HCT116 (cell line): ENCODE results near the gene BRD3OS. TPM values are rescaled to one million over a fixed set of nuclear protein-coding genes. Genes with fewer than 3 reads are reported as not detected.

Experiments used
- ATAC-seq: fragments of 200-7000 bp; cut with Tn5 transposase; 2 replicates; pipeline ENCODE4 v1.9.1; 2020; ENCODE audit warnings: mild to moderate bottlenecking, moderate library complexity
- BruUV-seq: library from RNA; stranded (reverse); fragments of 400-500 nt; replicated peaks from 2 replicates; lab custom pipeline; 2021; lab: Mats Ljungman, UMichigan
- CTCF ChIA-PET: fragments of 300-600 bp; sonication (Branson Sonifier 250); formaldehyde crosslinking; loops from one replicate; lab custom pipeline; 2021; ENCODE audit warnings: antibody characterized with exemption; lab: Charles Lee
- POLR2A ChIA-PET: fragments of 300-600, 350-600 bp; sonication (Branson Sonifier 250); formaldehyde crosslinking; loops from one replicate; lab custom pipeline; 2021; ENCODE audit warnings: antibody characterized with exemption; lab: Charles Lee
- RAD21 ChIA-PET, 2 experiments: fragments of 300-600 bp; sonication (Branson Sonifier 250); formaldehyde crosslinking; loops; one replicate each; lab custom pipeline; 2023; ENCODE audit warnings: low total read pairs in 2 of 2; ENCODE audit not compliant: uncharacterized antibody in 2 of 2, unreplicated experiment in 2 of 2, low non-redundant PET in 1 of 2; lab: Charles Lee
- DNase-seq: peaks from one replicate; pipeline ENCODE4 v3.0.0-alpha.2; 2010; ENCODE audit warnings: low read depth, low spot score
- H2AFZ ChIP-seq: fragments of 200-600 bp; shearing (Covaris generic), sonication (generic); 2 replicates; pipeline ENCODE4 v1.6.1; 2017; ENCODE audit warnings: low read depth, mixed run types, mixed read lengths, antibody characterized with exemption, low read length; ENCODE audit not compliant: poor library complexity, severe bottlenecking
- H3K27ac ChIP-seq: 2 replicates; pipeline ENCODE4 v1.5.1; 2012; ENCODE audit warnings: low read depth, low read length
- H3K27me3 ChIP-seq: fragments of 200-600 bp; sonication (generic); 2 replicates; pipeline ENCODE4 v1.6.1; 2016; ENCODE audit warnings: mixed run types, low read length, mixed read lengths; ENCODE audit not compliant: insufficient read depth
- H3K36me3 ChIP-seq, 2 experiments: fragments of 200-500 bp in 1 of 2; fragments of 200-600 bp in 1 of 2; sonication (Bioruptor generic) in 1 of 2; sonication (generic) in 1 of 2; 2 replicates each; pipeline versions ENCODE4 v1.5.1 to v1.6.1; 2014 to 2016; ENCODE audit warnings: low read length in 2 of 2, inconsistent platforms in 1 of 2, mixed read lengths in 1 of 2, mixed run types in 1 of 2; ENCODE audit not compliant: insufficient read depth in 2 of 2, control insufficient read depth in 1 of 2
- H3K4me1 ChIP-seq, 2 experiments: fragments of 200-600 bp in 1 of 2; sonication (generic) in 1 of 2; 2 replicates each; pipeline versions ENCODE4 v1.5.1 to v1.6.1; 2012 to 2017; ENCODE audit warnings: low read length in 2 of 2, inconsistent platforms in 1 of 2, mild to moderate bottlenecking in 1 of 2, mixed read lengths in 1 of 2, mixed run types in 1 of 2, moderate library complexity in 1 of 2; ENCODE audit not compliant: insufficient read depth in 2 of 2, control insufficient read depth in 1 of 2
- H3K4me2 ChIP-seq: fragments of 200-600 bp; sonication (generic); 2 replicates; pipeline ENCODE4 v1.6.1; 2017; ENCODE audit warnings: mixed run types, low read length, mixed read lengths
- H3K4me3 ChIP-seq, 2 experiments: fragments of 200-600 bp in 1 of 2; sonication (generic) in 1 of 2; replicated peaks in 1 of 2; 2 replicates each; pipeline ENCODE4 v1.5.1; 2011 to 2016; ENCODE audit warnings: low read length in 2 of 2, control low read depth in 1 of 2, low read depth in 1 of 2, mild to moderate bottlenecking in 1 of 2, mixed read lengths in 1 of 2, mixed run types in 1 of 2
- H3K79me2 ChIP-seq: fragments of 200-600 bp; sonication (generic); 2 replicates; pipeline ENCODE4 v1.6.1; 2017; ENCODE audit warnings: mild to moderate bottlenecking, mixed run types, low read length, moderate library complexity, mixed read lengths; ENCODE audit not compliant: insufficient read depth
- H3K9ac ChIP-seq: fragments of 200-600 bp; sonication (generic); 2 replicates; pipeline ENCODE4 v1.6.1; 2016; ENCODE audit warnings: low read length, mixed read lengths
- H3K9me2 ChIP-seq: fragments of 200-600 bp; sonication (generic), shearing (Covaris generic); 2 replicates; pipeline ENCODE4 v1.6.1; 2017; ENCODE audit warnings: mixed run types, mild to moderate bottlenecking, moderate library complexity; ENCODE audit not compliant: insufficient read depth
- H3K9me3 ChIP-seq, 2 experiments: fragments of 200-500 bp in 1 of 2; fragments of 200-600 bp in 1 of 2; sonication (Bioruptor generic) in 1 of 2; sonication (generic) in 1 of 2; 2 replicates each; pipeline ENCODE4 v1.6.1; 2014 to 2017; ENCODE audit warnings: low read length in 2 of 2, mixed read lengths in 2 of 2, inconsistent platforms in 1 of 2, low read depth in 1 of 2, mild to moderate bottlenecking in 1 of 2, mixed run types in 1 of 2, moderate library complexity in 1 of 2; ENCODE audit not compliant: control insufficient read depth in 1 of 2, insufficient read depth in 1 of 2
- H4K20me1 ChIP-seq: fragments of 200-600 bp; sonication (generic), shearing (Covaris generic); 2 replicates; pipeline ENCODE4 v1.6.1; 2017; ENCODE audit warnings: mixed run types, mild to moderate bottlenecking, moderate library complexity; ENCODE audit not compliant: insufficient read depth
- CBX3 ChIP-seq: IDR thresholded peaks from 2 replicates; pipeline ENCODE4 v1.6.1; 2012; ENCODE audit warnings: low read depth
- ELF1 ChIP-seq: IDR thresholded peaks from 2 replicates; pipeline ENCODE4 v1.6.1; 2012; ENCODE audit warnings: low read depth, borderline replicate concordance
- EZH2phosphoT487 ChIP-seq: fragments of 200-600 bp; IDR thresholded peaks from 2 replicates; pipeline ENCODE4 v1.6.1; 2018; ENCODE audit warnings: antibody characterized with exemption, borderline replicate concordance
- POLR2A ChIP-seq: IDR thresholded peaks from 2 replicates; pipeline ENCODE4 v1.7.0; 2011; ENCODE audit warnings: borderline replicate concordance; ENCODE audit not compliant: insufficient read depth, insufficient read length; ENCODE audit errors: extremely low read depth
- POLR2AphosphoS5 ChIP-seq: IDR thresholded peaks from 2 replicates; pipeline ENCODE4 v1.6.1; 2011; ENCODE audit warnings: mild to moderate bottlenecking, low read depth, low read length, moderate library complexity
- REST ChIP-seq: IDR thresholded peaks from 2 replicates; pipeline ENCODE4 v1.6.1; 2012; ENCODE audit warnings: low read depth
- SIN3A ChIP-seq: IDR thresholded peaks from 2 replicates; pipeline ENCODE4 v1.6.1; 2012; ENCODE audit warnings: low read depth
- YY1 ChIP-seq: IDR thresholded peaks from 2 replicates; pipeline ENCODE4 v1.6.1; 2011; ENCODE audit warnings: low read length, low read depth, moderate library complexity, mild to moderate bottlenecking; ENCODE audit not compliant: insufficient replicate concordance; ENCODE audit errors: extremely low read depth
- ZBTB33 ChIP-seq: IDR thresholded peaks from 2 replicates; pipeline ENCODE4 v1.6.1; 2011; ENCODE audit warnings: mild to moderate bottlenecking, low read length, moderate library complexity; ENCODE audit not compliant: insufficient replicate concordance; ENCODE audit errors: extremely low read depth
- intact Hi-C: fragments of 100-400 bp; cut with micrococcal nuclease; formaldehyde crosslinking; loops from 2 replicates; pipeline ENCODE4 v1.10.0; 2022
- total RNA-seq: library from RNA; stranded (reverse); gene quantifications from one replicate; pipeline ENCODE4 v1.2.1, GENCODE V29; 2021; ENCODE audit not compliant: unreplicated experiment

The BRD3OS gene
- total RNA-seq, 1 experiment from 2014 or later: 17.0 TPM

GRCh38 chr9:134027561-134027960, 2.3 kb downstream of the BRD3OS start (continued):
- TF ChIP-seq REST: no peak
- no peak for TF ChIP-seq YY1
- no peak for TF ChIP-seq ZBTB33
- no peak for TF ChIP-seq POLR2A

GRCh38 chr9:134028076-134028475, 2.8 kb downstream of the BRD3OS start:
- Histone ChIP-seq H3K36me3 (peaks cover 5 to 6% of the 10 kb centered on the region in 2 experiments; a peak in 2 of 4 replicates), H3K4me2 (no peak overlapping the region), H3K9me2 (no peaks in the 10 kb centered on the region), H3K79me2 (no peaks in the 10 kb centered on the region; the same call in 1 of the 2 replicates), H3K27me3 (no peaks in the 10 kb centered on the region), H2AFZ (no peak overlapping the region), H3K4me1 (peaks cover 3 to 17% of the 10 kb centered on the region in 2 experiments; a peak in 3 of 4 replicates), H4K20me1 (no peaks in the 10 kb centered on the region), H3K4me3 (no peak overlapping the region), H3K27ac (no peak overlapping the region), H3K9me3 (no peaks in the 10 kb centered on the region), H3K9ac (no peak overlapping the region)
- DNase-seq: no peak
- CTCF ChIA-PET: no interaction called here
- no TSS peak for BruUV-seq
- RAD21 ChIA-PET: no interaction called here
- ATAC-seq: no peak
- POLR2A ChIA-PET: no interaction called here
- TF ChIP-seq CBX3: no peak
- no peak for TF ChIP-seq EZH2phosphoT487
- no peak for TF ChIP-seq REST
- TF ChIP-seq ELF1: no peak
- no peak for TF ChIP-seq SIN3A
- no peak for TF ChIP-seq POLR2AphosphoS5
- intact Hi-C loops: no loop called here
